Measurements from ENCODE around the gene KDM4F.

The KDM4F gene

GRCh38 chr11:95100191-95100648 lies 51.0 kb downstream of the KDM4F start:
- H3K36me3 ChIP-seq (ENCODE audit: low read depth): peaks cover 6% of the 10 kb centered on the region; the same call in 1 of the 2 replicates
- TF ChIP-seq, protein P1, sequence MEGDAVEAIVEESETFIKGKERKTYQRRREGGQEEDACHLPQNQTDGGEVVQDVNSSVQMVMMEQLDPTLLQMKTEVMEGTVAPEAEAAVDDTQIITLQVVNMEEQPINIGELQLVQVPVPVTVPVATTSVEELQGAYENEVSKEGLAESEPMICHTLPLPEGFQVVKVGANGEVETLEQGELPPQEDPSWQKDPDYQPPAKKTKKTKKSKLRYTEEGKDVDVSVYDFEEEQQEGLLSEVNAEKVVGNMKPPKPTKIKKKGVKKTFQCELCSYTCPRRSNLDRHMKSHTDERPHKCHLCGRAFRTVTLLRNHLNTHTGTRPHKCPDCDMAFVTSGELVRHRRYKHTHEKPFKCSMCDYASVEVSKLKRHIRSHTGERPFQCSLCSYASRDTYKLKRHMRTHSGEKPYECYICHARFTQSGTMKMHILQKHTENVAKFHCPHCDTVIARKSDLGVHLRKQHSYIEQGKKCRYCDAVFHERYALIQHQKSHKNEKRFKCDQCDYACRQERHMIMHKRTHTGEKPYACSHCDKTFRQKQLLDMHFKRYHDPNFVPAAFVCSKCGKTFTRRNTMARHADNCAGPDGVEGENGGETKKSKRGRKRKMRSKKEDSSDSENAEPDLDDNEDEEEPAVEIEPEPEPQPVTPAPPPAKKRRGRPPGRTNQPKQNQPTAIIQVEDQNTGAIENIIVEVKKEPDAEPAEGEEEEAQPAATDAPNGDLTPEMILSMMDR (IDR thresholded peaks at IDR 0.05; ENCODE audit: poor library complexity, severe bottlenecking): no peak
- no peaks in the 10 kb centered on the region for H3K27me3 ChIP-seq (ENCODE audit: insufficient read depth, poor library complexity, severe bottlenecking)
- H3K9me3 ChIP-seq (ENCODE audit: severe bottlenecking): no peaks in the 10 kb centered on the region
- ATAC-seq (ENCODE audit: low read depth): no peak
- no peak overlapping the region for H3K27ac ChIP-seq (ENCODE audit: poor library complexity, severe bottlenecking)
- H3K4me1 ChIP-seq (ENCODE audit: insufficient read depth, poor library complexity, severe bottlenecking): peaks cover 15% of the 10 kb centered on the region
- no peak overlapping the region for H3K4me3 ChIP-seq (ENCODE audit: severe bottlenecking)
- no peak for DNase-seq (ENCODE audit: low spot score)
